ENCODE results near the gene FOXI1. TPM values are rescaled to one million over a fixed set of nuclear protein-coding genes. Genes with fewer than 3 reads are reported as not detected.
A peak's percentile ranks its signal among the peaks of the same experiment; 100 is the strongest.

Gene FOXI1
- total RNA-seq, 1 experiment from 2014 or later = 0.44 TPM

DNA sequence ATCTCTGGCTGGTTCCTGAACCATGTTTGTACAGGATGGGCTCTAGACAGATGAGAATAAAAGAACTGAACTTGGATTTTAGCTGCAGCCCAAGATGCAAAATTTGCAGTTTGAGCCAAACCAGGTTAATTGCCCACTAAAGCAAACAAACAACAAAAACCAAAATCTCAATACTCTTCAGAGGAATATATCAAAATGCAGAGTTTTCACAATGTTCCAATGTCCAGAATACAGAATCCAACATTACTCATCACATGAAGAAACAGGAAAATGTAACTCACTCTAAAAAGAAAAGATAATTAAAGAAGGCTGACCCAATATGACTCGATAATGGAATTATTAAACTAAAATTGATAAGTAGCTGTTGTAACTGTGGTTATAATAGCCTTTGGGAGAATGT, 20.4 kb downstream of the FOXI1 start:
- H3K4me3 ChIP-seq (ENCODE audit: low read depth in 2 of 2, low read length in 2 of 2) = no peak overlapping the region
- no peaks in the 10 kb centered on the region for H3K36me3 ChIP-seq (ENCODE audit: control insufficient read depth, insufficient read depth, low read length)
- peaks cover 12% of the 10 kb centered on the region; the same call in 1 of the 2 replicates for H3K9me3 ChIP-seq (ENCODE audit: control insufficient read depth, insufficient read depth, low read depth, low read length)
- ATAC-seq = no peak
- in situ Hi-C loops (cut with HindIII; ENCODE audit: low pct_unique_long_range_greater_than_20kb, low sequenced_read_pairs) = no loop called here
- H3K4me1 ChIP-seq (ENCODE audit: control insufficient read depth, insufficient read depth, low read length) = no peaks in the 10 kb centered on the region; the same call in none of the 2 replicates
- no peaks in the 10 kb centered on the region for H3K27me3 ChIP-seq (ENCODE audit: control insufficient read depth, insufficient read depth, low read length)
- CTCF ChIA-PET = no interaction called here
- TF ChIP-seq, protein P1, sequence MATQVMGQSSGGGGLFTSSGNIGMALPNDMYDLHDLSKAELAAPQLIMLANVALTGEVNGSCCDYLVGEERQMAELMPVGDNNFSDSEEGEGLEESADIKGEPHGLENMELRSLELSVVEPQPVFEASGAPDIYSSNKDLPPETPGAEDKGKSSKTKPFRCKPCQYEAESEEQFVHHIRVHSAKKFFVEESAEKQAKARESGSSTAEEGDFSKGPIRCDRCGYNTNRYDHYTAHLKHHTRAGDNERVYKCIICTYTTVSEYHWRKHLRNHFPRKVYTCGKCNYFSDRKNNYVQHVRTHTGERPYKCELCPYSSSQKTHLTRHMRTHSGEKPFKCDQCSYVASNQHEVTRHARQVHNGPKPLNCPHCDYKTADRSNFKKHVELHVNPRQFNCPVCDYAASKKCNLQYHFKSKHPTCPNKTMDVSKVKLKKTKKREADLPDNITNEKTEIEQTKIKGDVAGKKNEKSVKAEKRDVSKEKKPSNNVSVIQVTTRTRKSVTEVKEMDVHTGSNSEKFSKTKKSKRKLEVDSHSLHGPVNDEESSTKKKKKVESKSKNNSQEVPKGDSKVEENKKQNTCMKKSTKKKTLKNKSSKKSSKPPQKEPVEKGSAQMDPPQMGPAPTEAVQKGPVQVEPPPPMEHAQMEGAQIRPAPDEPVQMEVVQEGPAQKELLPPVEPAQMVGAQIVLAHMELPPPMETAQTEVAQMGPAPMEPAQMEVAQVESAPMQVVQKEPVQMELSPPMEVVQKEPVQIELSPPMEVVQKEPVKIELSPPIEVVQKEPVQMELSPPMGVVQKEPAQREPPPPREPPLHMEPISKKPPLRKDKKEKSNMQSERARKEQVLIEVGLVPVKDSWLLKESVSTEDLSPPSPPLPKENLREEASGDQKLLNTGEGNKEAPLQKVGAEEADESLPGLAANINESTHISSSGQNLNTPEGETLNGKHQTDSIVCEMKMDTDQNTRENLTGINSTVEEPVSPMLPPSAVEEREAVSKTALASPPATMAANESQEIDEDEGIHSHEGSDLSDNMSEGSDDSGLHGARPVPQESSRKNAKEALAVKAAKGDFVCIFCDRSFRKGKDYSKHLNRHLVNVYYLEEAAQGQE (IDR thresholded peaks at IDR 0.05; ENCODE audit: insufficient read depth in 1 of 2, low read depth in 2 of 2, low read length in 1 of 2) = no peak
- TF ChIP-seq TCF7L2 (IDR thresholded peaks at IDR 0.05; ENCODE audit: low read depth, low read length) (no peak), POLR2AphosphoS5 (IDR thresholded peaks at IDR 0.05; ENCODE audit: low read depth, low read length) (no peak), SIN3A (IDR thresholded peaks at IDR 0.05; ENCODE audit: borderline replicate concordance, insufficient read depth, low read depth, low read length) (no peak)
- TF ChIP-seq, protein P2, sequence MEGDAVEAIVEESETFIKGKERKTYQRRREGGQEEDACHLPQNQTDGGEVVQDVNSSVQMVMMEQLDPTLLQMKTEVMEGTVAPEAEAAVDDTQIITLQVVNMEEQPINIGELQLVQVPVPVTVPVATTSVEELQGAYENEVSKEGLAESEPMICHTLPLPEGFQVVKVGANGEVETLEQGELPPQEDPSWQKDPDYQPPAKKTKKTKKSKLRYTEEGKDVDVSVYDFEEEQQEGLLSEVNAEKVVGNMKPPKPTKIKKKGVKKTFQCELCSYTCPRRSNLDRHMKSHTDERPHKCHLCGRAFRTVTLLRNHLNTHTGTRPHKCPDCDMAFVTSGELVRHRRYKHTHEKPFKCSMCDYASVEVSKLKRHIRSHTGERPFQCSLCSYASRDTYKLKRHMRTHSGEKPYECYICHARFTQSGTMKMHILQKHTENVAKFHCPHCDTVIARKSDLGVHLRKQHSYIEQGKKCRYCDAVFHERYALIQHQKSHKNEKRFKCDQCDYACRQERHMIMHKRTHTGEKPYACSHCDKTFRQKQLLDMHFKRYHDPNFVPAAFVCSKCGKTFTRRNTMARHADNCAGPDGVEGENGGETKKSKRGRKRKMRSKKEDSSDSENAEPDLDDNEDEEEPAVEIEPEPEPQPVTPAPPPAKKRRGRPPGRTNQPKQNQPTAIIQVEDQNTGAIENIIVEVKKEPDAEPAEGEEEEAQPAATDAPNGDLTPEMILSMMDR (IDR thresholded peaks at IDR 0.05) = no peak
- peak overlapping the region; percentile 41; the same call in 1 of the 2 replicates for H3K27ac ChIP-seq (ENCODE audit: low read length)
- intact Hi-C loops (cut with micrococcal nuclease; ENCODE audit: unreplicated experiment) = no loop called here
- DNase-seq (ENCODE audit: low read depth, low spot score) = no peak
- no TSS peak for BruUV-seq (replicated peaks)
- POLR2A ChIA-PET = no interaction called here

DNA sequence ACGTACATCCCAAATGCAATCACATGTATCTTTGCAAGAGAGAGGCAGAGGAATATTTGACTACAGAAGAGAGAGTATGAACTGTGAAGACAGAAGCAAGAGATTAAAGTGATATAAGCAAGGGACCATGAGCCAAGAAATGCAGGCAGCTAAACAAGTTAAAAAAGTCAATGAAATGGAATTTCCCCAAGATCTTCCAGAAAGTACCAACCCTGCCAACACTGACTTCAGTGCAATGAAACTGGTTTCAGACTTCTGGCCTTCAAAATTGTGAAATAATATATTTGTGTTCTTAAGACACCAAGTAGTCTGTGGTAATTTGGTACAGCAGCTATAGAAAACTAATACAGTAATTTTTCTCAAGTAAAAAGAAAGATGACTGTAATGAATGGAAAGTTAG, 20.9 kb downstream of the FOXI1 start:
- CTCF ChIA-PET = no interaction called here
- Histone ChIP-seq H3K4me3 (ENCODE audit: low read depth in 2 of 2, low read length in 2 of 2) (no peak overlapping the region), H3K9me3 (ENCODE audit: control insufficient read depth, insufficient read depth, low read depth, low read length) (peaks cover 12% of the 10 kb centered on the region; the same call in 1 of the 2 replicates), H3K27me3 (ENCODE audit: control insufficient read depth, insufficient read depth, low read length) (no peaks in the 10 kb centered on the region), H3K27ac (ENCODE audit: low read length) (no peak overlapping the region), H3K36me3 (ENCODE audit: control insufficient read depth, insufficient read depth, low read length) (no peaks in the 10 kb centered on the region), H3K4me1 (ENCODE audit: control insufficient read depth, insufficient read depth, low read length) (no peaks in the 10 kb centered on the region; the same call in 1 of the 2 replicates)
- in situ Hi-C loops (cut with HindIII; ENCODE audit: low pct_unique_long_range_greater_than_20kb, low sequenced_read_pairs) (no loop called here), intact Hi-C loops (cut with micrococcal nuclease; ENCODE audit: unreplicated experiment) (no loop called here)
- DNase-seq (ENCODE audit: low read depth, low spot score) (no peak), ATAC-seq (no peak)
- no peak for TF ChIP-seq SIN3A (IDR thresholded peaks at IDR 0.05; ENCODE audit: borderline replicate concordance, insufficient read depth, low read depth, low read length)
- TF ChIP-seq, protein P1 (IDR thresholded peaks at IDR 0.05; ENCODE audit: insufficient read depth in 1 of 2, low read depth in 2 of 2, low read length in 1 of 2) = no peak
- TF ChIP-seq TCF7L2 (IDR thresholded peaks at IDR 0.05; ENCODE audit: low read depth, low read length) = no peak
- TF ChIP-seq, protein P2 (IDR thresholded peaks at IDR 0.05) = no peak
- TF ChIP-seq POLR2AphosphoS5 (IDR thresholded peaks at IDR 0.05; ENCODE audit: low read depth, low read length) = no peak
- POLR2A ChIA-PET = no interaction called here
- no TSS peak for BruUV-seq (replicated peaks)

All from Panc1 (cell line).